Caco-2 (cell line): ENCODE measurements around the gene RALGDS. TPM values are rescaled to one million over a fixed set of nuclear protein-coding genes. Genes with fewer than 3 reads are reported as not detected.
"Not testable (repeated sequence)": the region's sequence is repeated elsewhere in the genome, so short reads cannot be mapped to it uniquely, and the experiment has no call there.

Experiments used
- BruUV-seq: library from RNA; stranded (reverse); fragments of 400-500 nt; replicated peaks from 2 replicates; lab custom pipeline; 2021; lab: Mats Ljungman, UMichigan
- CTCF ChIA-PET: fragments of 300-600 bp; sonication (Branson Sonifier 250); formaldehyde crosslinking; loops from one replicate; lab custom pipeline; 2022; ENCODE audit warnings: antibody characterized with exemption; lab: Charles Lee
- POLR2A ChIA-PET: fragments of 300-600 bp; sonication (Branson Sonifier 250); formaldehyde crosslinking; loops from one replicate; lab custom pipeline; 2022; ENCODE audit warnings: antibody characterized with exemption; lab: Charles Lee
- DNase-seq, 2 experiments: peaks; one replicate each; pipeline versions ENCODE4 v3.0.0 to v3.0.0-alpha.2; 2020 to 2022
- H3K27me3 ChIP-seq: replicated peaks from 2 replicates; pipeline ENCODE4 v1.6.0; 2011; ENCODE audit warnings: low read length; ENCODE audit not compliant: control insufficient read depth, insufficient read depth
- H3K36me3 ChIP-seq: 2 replicates; pipeline ENCODE4 v1.5.1; 2011; ENCODE audit warnings: low read length; ENCODE audit not compliant: control insufficient read depth, insufficient read depth
- H3K4me1 ChIP-seq: fragments of 250-450 bp; sonication (Bioruptor Pico); 2 replicates; pipeline ENCODE4 v1.5.1; 2020; ENCODE audit warnings: mild to moderate bottlenecking
- H3K4me3 ChIP-seq: 2 replicates; pipeline ENCODE4 v1.5.1; 2011; ENCODE audit warnings: low read depth, mild to moderate bottlenecking, control low read depth, low read length
- H3K9me3 ChIP-seq: fragments of 250-450 bp; sonication (Bioruptor Pico); 2 replicates; pipeline ENCODE4 v1.5.1; 2020; ENCODE audit warnings: mild to moderate bottlenecking, moderate library complexity
- H3K27ac Mint-ChIP-seq: one replicate; pipeline ENCODE4 v1.8.0; 2022; ENCODE audit warnings: mixed read lengths; ENCODE audit not compliant: unreplicated experiment
- H3K27me3 Mint-ChIP-seq: one replicate; pipeline ENCODE4 v1.8.0; 2022; ENCODE audit warnings: mixed read lengths; ENCODE audit not compliant: insufficient read depth, unreplicated experiment
- H3K36me3 Mint-ChIP-seq: one replicate; pipeline ENCODE4 v1.8.0; 2022; ENCODE audit warnings: mild to moderate bottlenecking, mixed read lengths; ENCODE audit not compliant: insufficient read depth, unreplicated experiment
- H3K4me1 Mint-ChIP-seq: one replicate; pipeline ENCODE4 v1.8.0; 2022; ENCODE audit warnings: low read depth, mixed read lengths; ENCODE audit not compliant: unreplicated experiment
- H3K4me3 Mint-ChIP-seq: one replicate; pipeline ENCODE4 v1.8.0; 2022; ENCODE audit warnings: mild to moderate bottlenecking, moderate library complexity, mixed read lengths; ENCODE audit not compliant: unreplicated experiment
- H3K9me3 Mint-ChIP-seq: one replicate; pipeline ENCODE4 v1.8.0; 2022; ENCODE audit warnings: mixed read lengths; ENCODE audit not compliant: unreplicated experiment
- CTCF ChIP-seq, 2 experiments: fragments of 200-600 bp in 1 of 2; IDR thresholded peaks; 1 replicate in 1 of 2; 2 replicates in 1 of 2; pipeline versions ENCODE4 v1.5.1 to v1.8.0; 2011 to 2022; ENCODE audit warnings: antibody characterized with exemption in 1 of 2, control low read depth in 1 of 2, inconsistent platforms in 1 of 2, low read depth in 1 of 2, low read length in 1 of 2, mild to moderate bottlenecking in 1 of 2, moderate library complexity in 1 of 2; ENCODE audit not compliant: insufficient read depth in 1 of 2, severe bottlenecking in 1 of 2, unreplicated experiment in 1 of 2
- intact Hi-C: fragments of 100-400 bp; cut with micrococcal nuclease; formaldehyde crosslinking; loops from one replicate; pipeline ENCODE4 v1.10.0; 2022; ENCODE audit not compliant: unreplicated experiment
- total RNA-seq: library from RNA; stranded (reverse); gene quantifications from 2 replicates; pipeline ENCODE4 v1.2.3, GENCODE V29; 2022

Gene RALGDS
- total RNA-seq, 1 experiment from 2014 or later, result 18.7 TPM

GRCh38 chr9:133098104-133098754 lies 22.8 kb downstream of the RALGDS start:
- no peaks in the 10 kb centered on the region for H3K4me1 ChIP-seq
- ChIA-PET CTCF (no interaction called here), POLR2A (no interaction called here)
- Mint-ChIP-seq H3K27ac (no peak overlapping the region), H3K27me3 (no peaks in the 10 kb centered on the region), H3K36me3 (peaks cover 47% of the 10 kb centered on the region), H3K4me3 (no peak overlapping the region), H3K4me1 (no peaks in the 10 kb centered on the region), H3K9me3 (peaks cover 23% of the 10 kb centered on the region)
- H3K9me3 ChIP-seq, result peaks cover 14% of the 10 kb centered on the region
- no peak overlapping the region for H3K4me3 ChIP-seq
- no TSS peak for BruUV-seq
- H3K36me3 ChIP-seq, result peaks cover 5% of the 10 kb centered on the region
- peak in 1 of 2 experiments; percentile 19 for DNase-seq
- TF ChIP-seq CTCF (IDR thresholded peaks at IDR 0.05; ENCODE audit: insufficient read depth in 1 of 2, low read depth in 1 of 2, low read length in 1 of 2, severe bottlenecking in 1 of 2, unreplicated experiment in 1 of 2), result no peak
- intact Hi-C loops, result no loop called here
- no peaks in the 10 kb centered on the region for H3K27me3 ChIP-seq

GRCh38 chr9:133094842-133095393 lies 26.1 kb downstream of the RALGDS start:
- Histone ChIP-seq H3K4me1 (no peaks in the 10 kb centered on the region), H3K4me3 (no peak overlapping the region), H3K36me3 (peaks cover 4% of the 10 kb centered on the region), H3K9me3 (peaks cover 14% of the 10 kb centered on the region), H3K27me3 (no peaks in the 10 kb centered on the region)
- CTCF ChIA-PET, result interaction anchor here (0.6 kb wide), 1 partner anchor 26 kb away, joined by 3 read pairs; no protein-coding TSS in a partner anchor
- no peak for DNase-seq
- Mint-ChIP-seq H3K4me1 (no peaks in the 10 kb centered on the region), H3K9me3 (peaks cover 23% of the 10 kb centered on the region), H3K36me3 (peaks cover 26% of the 10 kb centered on the region), H3K27me3 (no peaks in the 10 kb centered on the region), H3K27ac (no peak overlapping the region), H3K4me3 (no peak overlapping the region)
- no peak for TF ChIP-seq CTCF (IDR thresholded peaks at IDR 0.05; ENCODE audit: insufficient read depth in 1 of 2, low read depth in 1 of 2, low read length in 1 of 2, severe bottlenecking in 1 of 2, unreplicated experiment in 1 of 2)
- BruUV-seq, result no TSS peak
- POLR2A ChIA-PET, result interaction anchor here (0.8 kb wide), 1 partner anchor 55 kb away, joined by 4 read pairs; no protein-coding TSS in a partner anchor
- intact Hi-C loops, result no loop called here

GRCh38 chr9:133094351-133094750 lies 26.7 kb downstream of the RALGDS start:
- intact Hi-C loops, BruUV-seq: not testable (repeated sequence)

More at GRCh38 chr9:133094351-133094750, 26.7 kb downstream of the RALGDS start:
- not testable (repeated sequence) for H3K27me3 Mint-ChIP-seq, H3K4me3 ChIP-seq, H3K27ac Mint-ChIP-seq, H3K36me3 ChIP-seq, H3K4me1 ChIP-seq, DNase-seq, H3K4me3 Mint-ChIP-seq, H3K27me3 ChIP-seq, H3K4me1 Mint-ChIP-seq
- peaks cover 23% of the 10 kb centered on the region for H3K9me3 Mint-ChIP-seq
- H3K36me3 Mint-ChIP-seq, result peaks cover 25% of the 10 kb centered on the region
- ChIA-PET CTCF (interaction anchor here (0.6 kb wide), 1 partner anchor 25 kb away, joined by 3 read pairs; no protein-coding TSS in a partner anchor), POLR2A (interaction anchor here (0.6 to 0.8 kb wide), 2 partner anchors 36 to 55 kb away, joined by 3 to 4 read pairs; no protein-coding TSS in a partner anchor)
- H3K9me3 ChIP-seq, result peaks cover 14% of the 10 kb centered on the region
